Hematopoietic multipotent progenitor cell treated with erythropoietin and hydrocortisone succinate and interleukin-3 and kit ligand, for 4 days (in vitro differentiated cells): ENCODE measurements around the gene MYOF.
A peak's percentile ranks its signal among the peaks of the same experiment; 100 is the strongest.
"Not testable (repeated sequence)": the region's sequence is repeated elsewhere in the genome, so short reads cannot be mapped to it uniquely, and the experiment has no call there.

ENCODE experiments used
- DNase-seq: peaks from one replicate; pipeline ENCODE4 v3.0.0-alpha.2; 2015

MYOF gene

DNA sequence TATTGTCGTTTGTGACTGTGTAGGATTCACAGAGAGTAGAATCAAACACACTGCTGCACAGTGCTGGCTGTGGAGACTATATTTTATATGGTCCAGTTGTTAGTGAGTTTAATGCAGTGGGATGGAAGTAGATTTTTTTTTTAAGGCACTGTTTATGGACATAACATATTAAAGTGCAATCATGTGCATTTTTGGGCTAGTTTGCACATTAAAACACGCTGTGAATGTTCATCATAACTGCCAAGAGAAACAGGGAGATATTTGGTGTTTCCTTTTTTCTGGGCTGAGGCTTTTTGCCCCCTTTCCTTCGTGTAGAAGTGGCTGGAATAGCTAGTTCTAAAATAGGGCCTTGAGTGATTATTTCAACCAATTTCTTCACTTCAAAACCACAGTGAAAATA lies 139.2 kb downstream of the MYOF start:
- no peak for DNase-seq

DNA sequence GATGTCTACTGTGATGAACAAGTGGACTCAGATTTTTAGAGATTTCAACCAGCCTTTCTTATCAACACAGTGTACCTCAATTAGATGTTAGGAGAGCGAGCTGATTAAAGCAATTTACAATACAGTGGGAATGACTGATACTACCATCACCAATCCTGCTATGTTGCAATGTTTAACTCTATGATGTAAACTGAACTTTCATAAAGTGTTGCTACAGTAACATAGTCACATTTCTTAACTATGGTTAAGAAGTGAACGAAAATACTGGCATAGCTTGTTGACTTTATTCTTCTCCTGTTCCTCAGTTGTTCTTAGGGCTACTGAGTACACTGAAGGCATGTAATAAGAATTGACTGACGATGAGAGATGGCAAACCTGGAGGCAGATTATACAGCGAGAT lies 139.8 kb downstream of the MYOF start:
- DNase-seq, result no peak

DNA sequence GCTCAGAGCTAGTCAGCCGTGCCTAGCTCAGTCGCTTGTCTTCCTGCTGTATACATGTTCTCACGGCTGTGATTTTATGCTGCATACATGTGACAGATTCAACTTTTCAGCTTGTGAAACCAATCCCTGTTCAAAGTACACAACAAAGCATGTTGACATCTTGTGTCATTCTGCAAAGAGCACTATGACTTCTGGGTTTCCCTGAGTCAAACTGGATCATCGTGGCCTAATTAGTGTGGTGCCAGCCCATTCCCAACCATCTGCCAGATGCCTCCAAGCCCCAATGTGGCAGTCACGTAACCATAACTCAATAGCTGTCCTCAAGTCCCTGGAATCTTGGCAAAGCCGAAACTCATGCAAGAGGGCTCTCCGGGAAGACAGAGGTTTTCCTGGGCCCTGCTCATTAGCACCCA lies 144.8 kb downstream of the MYOF start:
- no peak for DNase-seq

DNA sequence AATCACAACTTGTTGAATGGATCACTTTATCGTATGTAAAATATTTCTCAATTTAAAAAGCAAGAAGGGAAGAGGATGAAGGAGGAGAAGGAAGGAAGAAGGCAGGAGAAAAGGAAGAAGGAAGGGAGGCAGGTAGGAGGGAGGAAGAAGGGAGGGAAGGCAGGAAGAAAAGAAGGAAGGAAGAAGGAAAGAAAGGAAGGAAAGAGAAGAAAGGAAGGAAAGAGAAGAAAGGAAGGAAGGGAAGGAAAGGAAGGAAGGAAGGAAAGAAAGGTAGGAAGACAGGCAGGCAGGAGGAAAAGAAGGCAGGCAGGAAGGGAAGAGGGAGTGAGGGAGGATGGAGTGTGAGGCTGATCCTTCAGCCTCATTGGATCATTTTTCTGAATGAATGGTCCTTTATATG lies 145.5 kb downstream of the MYOF start:
- no peak for DNase-seq

DNA sequence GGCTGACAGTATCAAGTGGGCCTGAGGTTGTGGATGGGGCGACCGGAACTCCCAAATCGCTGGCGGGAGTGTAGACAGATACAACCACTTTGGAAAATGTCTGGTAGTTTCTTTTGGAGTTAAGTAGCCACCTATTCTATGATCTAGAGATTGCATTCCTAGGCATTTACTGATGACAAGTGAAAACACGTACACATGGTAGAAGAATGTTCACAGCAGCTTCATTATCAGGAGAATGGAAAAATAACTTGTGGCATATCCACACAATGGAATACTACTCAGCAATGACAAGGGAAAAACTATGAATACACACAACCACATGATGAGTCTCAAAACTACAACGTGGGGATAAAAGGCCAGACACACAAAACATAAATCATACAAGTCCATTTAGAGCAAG lies 146.0 kb downstream of the MYOF start:
- DNase-seq, result no peak

DNA sequence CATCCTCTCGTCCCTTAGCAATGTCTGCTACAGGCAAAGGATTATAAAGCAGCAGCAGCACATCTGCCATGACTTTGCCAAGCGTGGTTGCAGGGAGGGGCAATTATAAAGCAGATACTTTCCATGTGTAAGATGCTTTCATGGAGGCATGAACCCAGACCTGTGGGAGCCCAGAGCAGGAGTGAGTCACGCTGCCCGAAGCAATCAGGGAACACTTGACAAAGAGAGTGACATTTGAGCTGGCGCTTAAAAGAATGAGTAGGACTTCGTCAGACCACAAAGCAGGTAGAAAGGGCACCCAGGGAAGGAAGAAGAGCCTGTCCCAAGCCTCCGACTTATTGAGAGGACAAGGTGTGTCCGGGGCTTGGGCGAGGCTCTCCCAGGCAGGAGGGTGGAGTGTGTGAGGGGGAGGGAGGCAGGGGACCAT lies 147.2 kb downstream of the MYOF start:
- DNase-seq, result no peak

DNA sequence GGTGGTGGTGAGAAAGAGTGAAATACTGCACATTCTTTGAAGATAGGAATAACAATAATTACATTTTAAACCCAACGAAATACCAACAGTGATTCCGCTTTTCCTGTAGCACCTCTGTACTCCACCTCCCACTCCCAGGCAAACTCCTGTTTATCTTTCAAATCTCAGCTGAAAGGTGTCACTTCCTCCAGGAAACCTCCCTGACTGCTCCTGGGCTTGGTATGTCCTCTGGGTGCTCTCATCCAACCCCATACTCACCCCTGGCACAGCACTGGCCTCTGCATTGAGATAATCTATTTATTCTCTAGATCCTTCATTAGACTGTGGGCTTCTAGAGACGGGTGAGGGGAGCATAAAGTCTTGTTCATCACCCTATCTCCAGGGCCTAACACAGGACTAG lies 148.0 kb downstream of the MYOF start:
- no peak for DNase-seq

DNA sequence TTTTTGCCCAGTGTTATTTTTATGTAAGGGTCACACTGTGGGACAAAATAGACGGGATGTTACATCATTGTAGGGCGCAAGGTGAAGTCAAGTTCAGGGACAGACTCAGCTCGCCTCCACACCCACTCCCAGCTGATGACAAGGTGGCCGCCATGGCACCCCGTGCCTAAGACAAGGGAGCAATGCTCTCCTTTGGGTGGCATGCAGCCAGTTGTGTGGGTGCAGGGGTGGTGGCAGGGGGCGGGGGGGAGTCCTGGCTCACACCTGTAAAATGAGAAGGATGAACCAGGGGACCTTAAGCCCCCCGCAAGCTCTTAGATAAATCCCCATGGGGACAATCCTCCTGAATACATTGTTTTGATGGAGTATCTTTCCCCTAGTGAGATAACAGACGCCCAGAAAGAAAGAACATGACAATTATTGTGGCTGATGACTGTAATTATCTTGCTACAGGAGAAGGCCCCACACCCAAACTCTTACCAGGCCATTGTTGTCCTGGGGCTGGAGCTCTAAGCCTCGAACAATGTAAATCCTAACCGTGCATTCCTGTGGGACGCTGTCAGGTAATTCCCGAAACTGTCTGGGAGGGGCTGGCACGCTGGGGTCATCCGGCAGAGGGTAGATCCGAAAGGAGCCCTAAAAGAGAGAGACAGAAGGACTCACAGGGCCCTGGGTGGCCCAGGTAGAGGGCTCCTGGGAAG lies 148.7 kb downstream of the MYOF start:
- DNase-seq, result no peak

DNA sequence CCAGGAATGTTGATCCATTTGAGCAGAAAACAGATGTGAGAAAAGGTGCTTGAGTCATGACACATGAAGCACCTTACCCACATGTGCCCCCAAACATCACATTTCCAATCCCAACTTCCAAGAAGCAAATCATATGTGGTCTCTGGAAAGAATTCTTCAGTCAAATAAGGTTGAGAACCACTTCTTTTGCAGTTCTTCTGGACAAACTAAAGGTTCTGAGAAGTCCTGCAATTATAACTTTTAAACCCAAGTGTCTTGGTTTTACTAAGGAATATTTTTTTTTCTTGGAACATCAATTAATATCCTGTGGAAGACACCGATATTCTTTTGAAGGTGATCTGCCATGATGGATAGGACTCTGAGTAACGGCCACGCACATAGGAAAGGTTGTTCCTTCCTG lies 151.3 kb downstream of the MYOF start:
- DNase-seq, result no peak

DNA sequence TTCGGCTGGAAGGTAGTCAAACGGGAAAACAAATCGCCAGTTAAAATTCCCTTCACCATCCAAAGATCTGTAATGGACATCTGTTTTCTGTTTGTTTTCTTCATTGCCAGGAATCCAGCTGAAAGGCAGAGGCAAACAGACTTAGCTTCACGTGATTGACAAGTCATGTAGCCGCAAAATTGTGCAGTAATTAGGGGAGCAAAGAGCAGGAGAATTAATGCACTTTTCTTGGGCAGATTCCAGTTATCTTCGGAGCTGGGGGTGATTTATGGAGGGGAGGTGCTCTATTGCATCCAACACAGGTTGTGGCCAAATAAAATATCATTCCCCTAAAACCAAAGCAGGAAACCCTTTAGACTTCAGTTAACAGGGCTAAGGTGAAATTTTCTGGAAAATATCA lies 162.2 kb downstream of the MYOF start:
- no peak for DNase-seq

DNA sequence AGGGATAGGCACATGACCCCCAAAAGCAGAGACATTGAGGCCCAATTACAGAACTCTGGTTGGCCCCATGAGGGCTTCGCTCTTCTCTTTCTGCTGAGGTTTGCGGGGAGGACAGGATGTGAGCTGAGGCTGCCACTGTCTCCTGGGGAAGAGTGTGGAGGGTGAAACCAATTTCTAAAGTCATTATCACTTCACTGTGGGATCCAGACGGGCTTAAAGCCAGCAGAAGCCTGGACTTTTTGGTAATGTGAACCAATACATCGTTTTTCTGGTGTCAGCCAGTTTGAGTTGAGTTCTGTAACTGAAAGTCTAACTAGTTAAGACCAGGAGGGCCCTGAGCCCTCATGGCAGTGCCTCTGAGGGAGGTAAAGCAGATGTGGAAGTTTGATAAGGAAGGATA lies 163.0 kb downstream of the MYOF start:
- peak; percentile 24 for DNase-seq

DNA sequence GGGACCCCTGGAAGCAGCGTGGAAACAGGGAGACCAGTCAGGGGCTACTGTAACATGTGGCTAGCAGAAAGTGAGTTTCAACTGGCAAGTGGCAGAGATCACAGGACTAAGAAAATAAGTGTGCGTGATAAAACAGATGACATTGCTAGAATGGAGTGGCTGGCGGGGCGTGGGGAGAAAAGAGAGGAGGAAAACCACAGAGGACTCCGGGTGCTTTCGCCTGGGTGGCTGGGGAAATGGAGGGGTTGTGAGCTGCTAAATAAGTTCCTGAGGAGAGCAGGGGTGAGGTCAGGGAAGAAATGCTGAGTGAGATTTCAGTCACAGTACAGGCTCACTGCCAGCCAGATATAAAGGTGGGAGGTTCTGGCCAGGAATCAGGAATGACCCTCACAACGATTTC lies 166.9 kb downstream of the MYOF start:
- peak; percentile 76 for DNase-seq

DNA sequence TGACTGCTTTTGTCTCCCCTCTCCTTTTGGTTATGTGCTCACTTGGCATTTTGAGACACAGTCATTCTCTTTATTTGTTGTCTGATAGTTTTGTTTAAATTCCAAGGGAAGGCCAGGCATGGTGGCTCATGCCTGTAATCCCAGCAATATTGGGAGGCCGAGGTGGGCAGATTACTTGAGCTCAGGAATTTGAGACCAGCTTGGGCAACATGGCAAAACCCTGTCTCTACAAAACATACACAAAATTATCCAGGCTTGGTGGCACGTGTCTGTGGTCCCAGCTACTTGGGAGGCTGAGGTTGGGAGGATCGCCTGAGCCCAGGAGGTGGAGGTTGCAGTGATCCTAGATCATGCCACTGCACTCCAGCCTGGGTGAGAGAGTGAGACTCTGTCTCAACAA lies 167.5 kb downstream of the MYOF start:
- not testable (repeated sequence) for DNase-seq

DNA sequence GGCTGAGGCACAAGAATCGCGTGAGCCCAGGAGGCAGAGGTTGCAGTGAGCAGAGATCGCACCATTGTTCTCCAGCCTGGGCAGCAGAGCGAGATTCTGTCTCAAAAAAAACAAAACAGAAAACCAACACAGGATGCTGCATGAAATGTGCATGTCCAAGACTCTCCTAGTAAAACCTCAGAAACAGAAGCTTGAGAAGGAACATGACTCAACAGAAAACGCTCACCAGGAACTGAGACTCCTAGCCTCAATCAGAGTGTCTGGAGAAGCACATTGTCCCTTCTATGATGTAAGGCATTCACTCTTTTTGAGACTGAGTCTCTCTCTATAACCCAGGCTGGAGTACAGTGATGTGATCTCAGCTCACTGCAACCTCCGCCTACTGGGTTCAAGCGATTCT lies 168.3 kb downstream of the MYOF start:
- DNase-seq, result peak; percentile 83

DNA sequence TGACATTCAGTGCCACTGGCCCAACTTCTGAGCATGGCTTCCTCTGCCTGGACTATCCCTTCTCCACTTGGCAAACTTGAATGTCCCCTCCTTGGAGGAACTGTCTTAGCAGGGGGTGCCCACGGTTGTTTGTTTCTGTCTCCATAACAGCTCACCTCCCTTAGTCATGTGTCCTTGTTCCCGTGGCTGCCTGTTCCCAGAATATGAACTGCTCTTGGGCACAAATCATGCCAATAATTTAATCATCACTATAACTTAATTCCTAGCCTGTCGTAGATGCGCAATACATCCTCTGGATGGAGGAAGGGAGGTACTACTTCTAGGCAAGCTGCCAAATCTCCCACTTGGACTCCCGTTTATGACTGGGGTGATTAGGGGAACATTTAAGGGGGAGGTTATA lies 173.1 kb downstream of the MYOF start:
- DNase-seq, result no peak

DNA sequence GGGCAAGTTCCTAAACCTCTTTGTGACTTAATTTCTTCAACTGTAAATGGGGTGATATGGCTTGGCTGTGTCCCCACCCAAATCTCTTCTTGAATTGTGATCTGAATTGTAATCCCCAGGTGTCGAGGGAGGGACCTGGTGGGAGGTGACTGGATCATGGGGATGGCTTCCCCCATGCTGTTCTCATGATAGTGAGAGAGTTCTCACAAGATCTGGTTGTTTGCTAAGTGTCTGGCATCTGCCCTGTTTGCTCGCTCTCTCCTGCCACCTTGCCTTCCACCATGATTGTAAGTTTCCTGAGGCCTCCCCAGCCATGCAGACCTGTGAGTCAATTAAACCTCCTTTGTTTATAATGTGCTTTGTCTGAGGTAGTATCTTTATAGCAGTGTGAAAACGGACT lies 177.0 kb downstream of the MYOF start:
- DNase-seq, result no peak

DNA sequence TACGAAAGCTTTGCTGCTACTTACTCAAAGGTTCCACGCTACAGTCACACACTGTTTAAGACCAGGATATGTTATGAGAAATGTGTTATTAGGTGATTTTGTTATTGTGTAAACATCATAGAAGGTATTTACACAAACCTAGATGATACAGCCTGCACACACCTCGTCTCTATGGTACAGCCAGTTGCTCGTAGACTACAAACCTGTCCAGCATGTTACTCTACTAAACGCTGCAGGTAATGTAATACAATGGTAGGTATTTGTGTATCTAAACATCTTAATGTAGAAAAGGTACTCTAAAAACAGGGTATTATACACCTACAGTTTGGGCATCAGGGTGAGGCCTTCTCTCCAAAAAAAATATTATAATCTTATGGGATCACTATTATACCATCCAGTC lies 181.2 kb downstream of the MYOF start:
- DNase-seq, result no peak

DNA sequence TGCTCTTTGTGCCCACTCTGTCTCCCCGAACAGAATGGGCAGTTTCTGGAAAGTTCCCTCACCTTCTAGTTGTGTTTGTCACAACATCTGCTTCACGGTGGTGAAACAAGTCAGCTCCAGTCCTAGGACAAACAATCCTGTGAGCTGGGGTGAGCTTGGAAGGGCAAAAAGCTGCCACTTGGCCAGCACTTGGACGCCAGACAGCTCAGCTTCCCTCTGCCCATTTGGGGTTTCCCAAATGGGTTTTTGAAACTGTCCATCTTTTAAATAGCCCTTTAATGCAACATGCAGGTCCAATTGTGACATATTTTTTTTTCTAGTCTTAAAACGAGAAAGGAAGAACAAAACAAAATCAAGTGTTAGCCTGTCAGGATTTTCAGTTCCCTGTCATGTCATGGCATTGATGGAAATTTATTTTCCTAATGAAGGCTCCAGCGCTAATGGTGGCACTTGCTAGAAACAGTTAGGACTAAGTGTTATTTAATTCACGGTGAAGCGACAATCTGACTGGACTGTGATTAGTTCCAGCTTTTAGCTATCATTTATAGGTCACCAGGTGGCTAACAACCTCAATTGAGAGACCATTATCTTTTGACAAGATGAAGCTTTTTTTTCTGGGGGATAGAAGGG lies 181.7 kb downstream of the MYOF start:
- no peak for DNase-seq

DNA sequence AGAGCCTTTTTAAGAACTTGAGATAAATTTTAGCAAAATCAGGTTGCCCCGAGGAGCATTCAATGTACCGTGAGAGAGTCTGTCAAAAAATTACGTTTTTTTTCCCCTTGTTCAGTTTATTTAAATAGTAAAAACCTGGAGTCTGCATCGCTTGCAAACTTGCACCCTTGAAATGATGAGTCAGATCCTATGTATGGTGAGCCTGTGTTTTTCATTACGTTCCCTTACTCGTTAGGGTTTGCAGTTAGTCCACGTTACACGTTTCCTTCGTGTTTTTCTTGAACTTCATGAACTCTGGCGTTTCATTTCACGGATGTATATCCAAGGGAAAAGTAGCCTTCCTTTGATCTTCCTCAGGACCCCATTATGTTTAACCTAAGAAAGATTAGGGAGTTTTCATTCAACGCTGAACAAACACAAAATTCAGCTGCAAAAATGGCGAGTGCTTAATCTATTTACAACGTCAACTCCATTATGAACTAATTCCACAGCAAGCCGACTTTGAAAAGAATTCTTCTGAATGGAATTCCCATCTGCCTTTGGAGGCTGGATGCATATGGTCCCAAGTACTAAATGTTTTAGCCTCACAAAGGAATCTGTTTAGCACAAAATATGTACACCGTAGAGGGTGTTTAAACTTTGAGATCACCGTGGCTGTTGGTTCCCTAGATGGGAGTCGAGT lies 182.4 kb downstream of the MYOF start:
- no peak for DNase-seq

DNA sequence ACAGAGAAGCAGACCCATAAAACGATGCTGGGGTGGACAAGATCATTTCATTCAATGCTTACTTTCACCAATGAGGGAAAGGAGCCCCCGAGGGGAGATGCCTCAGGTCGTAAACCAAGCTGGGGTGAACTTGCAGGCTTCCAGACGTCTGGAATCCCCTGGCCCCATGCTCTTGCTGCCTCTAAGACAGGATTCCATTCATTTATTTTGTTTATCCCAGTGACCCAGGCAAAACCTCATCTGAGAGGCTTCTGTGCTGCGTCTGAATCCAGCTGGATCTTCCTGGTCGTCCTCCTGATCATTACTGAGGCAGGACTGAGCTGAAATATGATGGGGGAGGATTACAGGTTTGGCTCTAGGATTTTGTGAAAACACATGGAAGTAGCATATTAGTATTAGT lies 182.9 kb downstream of the MYOF start:
- DNase-seq, result no peak

DNA sequence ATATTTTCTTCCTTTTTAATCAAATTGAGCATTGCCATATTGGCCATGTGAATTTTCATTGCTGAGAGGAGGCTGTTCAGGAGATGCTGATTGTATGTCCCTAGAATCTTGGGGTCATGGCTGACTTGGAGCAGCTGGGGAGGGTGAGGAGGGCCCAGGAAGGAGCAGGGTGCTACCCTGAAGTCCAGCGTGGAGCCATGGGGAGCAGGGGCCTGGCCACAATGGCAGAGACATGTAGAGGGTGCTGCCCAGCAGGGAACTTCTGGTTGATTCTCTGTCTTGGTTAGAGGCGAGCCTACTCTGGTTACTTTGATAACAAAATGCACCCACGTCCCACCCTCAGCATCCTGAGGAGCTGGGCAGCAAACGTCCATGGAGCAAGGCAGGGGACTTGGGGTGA lies 186.0 kb downstream of the MYOF start:
- no peak for DNase-seq

DNA sequence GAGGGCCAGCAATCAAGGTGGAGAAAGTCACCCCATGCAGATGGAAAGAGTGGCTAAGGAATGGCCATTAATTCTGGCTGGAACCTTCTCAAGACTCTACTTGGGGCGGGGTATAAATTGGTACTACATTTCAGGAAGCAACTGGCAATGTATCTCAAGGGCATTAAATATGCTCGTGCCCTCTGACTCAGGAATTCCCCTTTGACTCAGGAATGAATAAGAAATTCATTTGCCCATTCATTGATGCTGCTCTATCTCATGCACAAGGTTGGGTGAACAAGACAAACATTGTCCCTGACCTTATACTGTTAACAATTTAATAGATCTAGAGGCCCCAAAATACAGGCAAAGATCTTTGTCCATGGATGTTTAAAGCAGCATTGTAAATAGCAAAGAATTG lies 188.1 kb downstream of the MYOF start:
- no peak for DNase-seq

DNA sequence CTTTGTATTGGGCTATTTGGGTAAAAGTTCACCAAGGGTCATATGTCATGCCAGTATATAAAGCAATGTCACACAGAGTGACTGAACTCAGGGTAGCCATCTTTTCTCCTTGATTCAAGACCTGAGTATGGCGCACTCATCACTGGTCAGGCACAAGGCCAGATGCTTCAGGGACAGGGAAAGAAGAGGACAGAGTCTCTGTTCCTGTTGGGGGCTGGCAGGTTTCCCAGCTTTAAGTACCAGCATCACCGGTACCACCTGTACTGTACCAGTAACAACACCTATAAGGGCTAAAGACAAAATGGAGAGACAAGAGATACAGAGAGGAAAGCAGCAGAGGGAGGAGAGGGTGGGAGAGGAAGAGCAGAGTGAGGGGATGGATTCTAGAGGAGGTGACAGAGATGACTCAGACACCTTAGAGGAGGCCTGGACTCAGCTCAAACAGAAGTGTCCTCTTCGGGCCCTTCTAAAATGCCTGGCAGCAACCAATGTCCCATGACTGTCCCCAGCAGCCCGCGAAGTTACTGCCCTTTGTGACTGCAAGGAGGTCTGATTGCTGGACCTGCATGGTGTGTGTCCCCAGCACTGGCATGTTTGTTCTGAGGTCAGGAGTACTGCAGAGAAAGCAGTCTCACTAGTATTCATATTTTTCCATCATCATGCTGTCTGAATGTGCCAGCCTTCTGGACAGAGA lies 191.3 kb downstream of the MYOF start:
- DNase-seq, result no peak
